Renal cortex interstitium (tissue), 11 donors: Measurements from ENCODE around the gene DIDO1. TPM values are rescaled to one million over a fixed set of nuclear protein-coding genes. Genes with fewer than 3 reads are reported as not detected.
"Not testable (repeated sequence)": the region's sequence is repeated elsewhere in the genome, so short reads cannot be mapped to it uniquely, and the experiment has no call there.

ENCODE experiments used
- DNase-seq, 11 donors: peaks; one replicate each; pipeline ENCODE4 v3.0.0-alpha.2; 2013; ENCODE audit warnings: low read depth in 9 of 11, low spot score in 4 of 11; ENCODE audit errors: extremely low read depth in 1 of 11
- polyA plus RNA-seq, 3 donors: library from polyadenylated mRNA; unstranded; fragments of 120-200 nt; gene quantifications; one replicate each; pipeline ENCODE4 v1.2.1, GENCODE V29; 2013; ENCODE audit not compliant: insufficient read length in 3 of 3

The DIDO1 gene
- polyA plus RNA-seq, 3 donors, result 61.4 to 74.1 (median 64.5) TPM

GRCh38 chr20:62966212-62967148 is 40.2 kb upstream of the DIDO1 start:
- DNase-seq, result no peak

DNA sequence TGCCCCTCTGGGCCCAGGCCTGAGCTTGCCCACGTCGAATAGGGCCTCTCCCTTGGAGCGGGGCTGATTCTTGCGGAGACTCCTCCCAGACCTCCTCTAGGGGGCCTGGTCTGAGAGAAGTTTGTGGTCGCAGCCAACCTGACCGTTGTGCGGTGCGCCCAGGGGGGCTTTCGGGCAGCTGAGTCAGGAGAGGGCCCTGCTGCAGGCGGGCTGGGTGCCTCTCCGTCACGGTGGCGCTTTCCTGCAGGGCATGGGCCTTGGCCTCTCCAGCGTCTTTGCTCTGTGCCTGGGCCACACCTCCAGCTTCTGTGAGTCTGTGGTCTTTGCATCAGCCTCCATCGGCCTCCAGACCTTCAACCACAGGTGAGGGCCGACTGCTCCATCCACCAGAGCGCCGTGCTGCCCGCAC is 39.1 kb upstream of the DIDO1 start:
- no peak for DNase-seq

DNA sequence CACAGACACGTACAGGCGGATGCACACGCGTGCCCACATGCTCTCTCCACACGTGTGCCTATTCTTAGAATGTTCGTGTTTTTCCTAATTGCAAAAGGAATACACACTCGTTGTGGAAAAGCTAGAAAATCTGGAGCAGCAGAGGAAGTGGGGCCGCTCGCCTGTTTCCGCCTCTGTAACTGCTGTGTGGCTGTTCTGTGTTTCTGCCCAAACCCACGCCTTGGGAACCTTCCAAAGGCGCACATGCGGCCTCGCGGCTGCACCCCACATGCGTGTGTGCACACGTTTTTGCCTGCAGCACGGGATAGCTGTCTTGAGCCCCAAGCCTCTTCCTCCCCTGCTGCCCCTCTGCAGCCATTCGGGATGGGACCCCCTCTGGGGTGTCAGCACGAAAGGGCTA is 38.4 kb upstream of the DIDO1 start:
- no peak for DNase-seq

- DNase-seq, result no peak
Measured at GRCh38 chr20:62963614-62964397, 37.5 kb upstream of the DIDO1 start.

GRCh38 chr20:62962891-62963613 is 36.7 kb upstream of the DIDO1 start:
- DNase-seq, result no peak

DNA sequence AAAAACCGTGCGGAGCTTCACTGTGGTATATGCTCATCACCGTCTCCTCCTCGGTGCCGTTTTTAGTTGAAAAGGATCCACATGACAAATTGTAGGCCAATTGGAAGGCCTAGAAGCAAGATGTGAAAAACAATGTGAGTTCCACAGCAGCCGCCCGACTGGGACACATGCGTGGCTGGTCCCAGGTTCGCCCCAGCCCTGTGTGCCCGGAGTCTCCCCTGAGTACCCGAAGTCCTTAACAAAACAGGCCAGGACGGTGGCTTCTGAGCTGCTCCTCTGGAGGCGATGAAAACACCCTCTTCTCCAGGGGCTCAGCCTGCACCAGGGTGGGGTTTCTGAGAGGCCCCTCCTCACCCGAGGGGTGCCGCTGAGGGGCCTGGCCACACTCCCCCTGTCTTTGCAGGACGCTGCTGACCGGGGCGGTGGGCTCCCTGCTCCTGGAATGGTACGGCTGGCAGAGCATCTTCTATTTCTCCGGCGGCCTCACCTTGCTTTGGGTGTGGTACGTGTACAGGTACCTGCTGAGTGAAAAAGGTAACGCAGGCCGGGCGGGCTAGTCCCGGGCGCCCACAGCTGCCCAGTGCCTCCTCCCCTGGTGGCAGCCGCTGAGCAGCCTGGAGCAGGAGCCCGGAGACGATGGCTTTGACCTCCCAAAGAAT is 36.0 kb upstream of the DIDO1 start:
- DNase-seq, result no peak

GRCh38 chr20:62961799-62962198 is 35.5 kb upstream of the DIDO1 start:
- DNase-seq, result no peak

GRCh38 chr20:62961310-62961783 is 35.0 kb upstream of the DIDO1 start:
- no peak for DNase-seq

DNA sequence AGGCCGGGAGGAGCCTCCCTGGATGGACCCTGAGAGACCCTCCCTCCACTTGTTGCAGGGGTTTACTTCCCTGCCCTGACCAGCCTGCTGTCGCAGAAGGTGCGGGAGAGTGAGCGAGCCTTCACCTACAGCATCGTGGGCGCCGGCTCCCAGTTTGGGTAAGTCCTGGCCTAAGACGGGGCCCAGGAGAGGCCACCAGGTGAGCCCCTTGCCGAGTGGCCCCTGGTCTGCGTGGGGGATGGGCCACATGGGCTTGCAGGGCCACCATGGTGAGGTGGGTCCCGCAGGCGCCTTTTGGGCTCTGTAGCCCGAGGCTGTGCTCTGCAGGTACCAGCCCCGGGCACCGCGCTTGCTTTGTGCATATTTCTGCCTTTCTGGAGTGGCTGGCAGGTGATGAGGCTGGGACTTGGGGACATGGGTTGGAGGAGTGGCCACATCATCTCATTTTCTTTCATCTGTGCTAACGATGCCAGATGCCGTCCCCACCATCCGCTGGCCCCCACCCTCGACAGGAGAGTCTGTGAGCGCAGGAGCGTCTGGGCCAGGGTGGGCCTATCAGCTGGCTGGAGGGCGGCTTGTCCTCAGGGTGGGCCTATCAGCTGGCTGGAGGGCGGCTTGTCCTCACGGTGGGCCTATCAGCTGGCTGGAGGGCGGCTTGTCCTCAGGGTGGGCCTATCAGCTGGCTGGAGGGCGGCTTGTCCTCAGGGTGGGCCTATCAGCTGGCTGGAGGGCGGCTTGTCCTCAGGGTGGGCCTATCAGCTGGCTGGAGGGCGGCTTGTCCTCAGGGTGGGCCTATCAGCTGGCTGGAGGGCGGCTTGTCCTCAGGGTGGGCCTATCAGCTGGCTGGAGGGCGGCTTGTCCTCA is 34.4 kb upstream of the DIDO1 start:
- not testable (repeated sequence) for DNase-seq

- no peak for DNase-seq
Measured at GRCh38 chr20:62959998-62960436, 33.7 kb upstream of the DIDO1 start.

DNA sequence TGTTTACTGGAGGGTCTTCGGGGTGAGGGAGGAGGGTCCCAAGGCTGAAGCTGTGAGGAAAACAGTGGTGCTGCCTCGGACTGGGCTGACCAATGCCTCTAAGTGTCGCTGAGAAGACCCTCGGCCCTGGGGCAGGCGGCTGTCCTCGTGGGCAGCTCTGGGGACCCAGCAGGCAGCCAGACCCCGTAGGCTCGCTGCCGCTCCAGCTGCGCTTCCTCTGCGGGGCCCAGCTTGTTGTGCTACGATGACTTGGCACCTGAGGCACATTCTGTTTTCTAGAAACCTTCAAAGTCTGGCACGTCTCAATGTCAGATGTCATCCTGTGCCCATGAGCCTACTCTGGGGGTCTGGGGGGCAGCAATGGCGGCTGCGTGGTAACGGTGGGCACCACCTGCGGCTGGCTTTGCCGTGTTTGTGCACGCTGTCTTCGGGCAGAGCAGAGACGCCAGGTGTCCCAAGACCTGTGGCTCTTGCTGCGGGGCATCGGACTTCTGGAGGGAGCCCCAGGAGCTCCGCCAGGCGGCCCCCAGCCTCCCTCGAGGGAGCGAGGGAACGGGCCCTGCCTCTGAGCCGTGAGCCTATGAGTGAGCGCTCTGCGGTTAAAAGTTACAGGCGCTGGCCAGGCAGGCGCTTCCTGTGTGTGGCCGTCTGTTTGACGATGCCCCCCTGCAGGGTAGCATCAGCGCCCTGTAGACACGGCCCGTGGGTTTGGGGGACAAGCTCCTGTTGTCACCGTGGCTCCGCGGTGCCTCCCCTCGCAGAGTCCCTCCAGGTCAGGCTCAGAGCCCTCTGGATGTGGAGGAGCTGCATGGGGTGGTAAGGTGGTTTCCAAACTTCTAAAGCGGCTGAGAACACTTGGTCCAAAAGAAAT is 33.0 kb upstream of the DIDO1 start:
- DNase-seq, result no peak

GRCh38 chr20:62958388-62959100 is 32.2 kb upstream of the DIDO1 start:
- DNase-seq, result no peak

DNA sequence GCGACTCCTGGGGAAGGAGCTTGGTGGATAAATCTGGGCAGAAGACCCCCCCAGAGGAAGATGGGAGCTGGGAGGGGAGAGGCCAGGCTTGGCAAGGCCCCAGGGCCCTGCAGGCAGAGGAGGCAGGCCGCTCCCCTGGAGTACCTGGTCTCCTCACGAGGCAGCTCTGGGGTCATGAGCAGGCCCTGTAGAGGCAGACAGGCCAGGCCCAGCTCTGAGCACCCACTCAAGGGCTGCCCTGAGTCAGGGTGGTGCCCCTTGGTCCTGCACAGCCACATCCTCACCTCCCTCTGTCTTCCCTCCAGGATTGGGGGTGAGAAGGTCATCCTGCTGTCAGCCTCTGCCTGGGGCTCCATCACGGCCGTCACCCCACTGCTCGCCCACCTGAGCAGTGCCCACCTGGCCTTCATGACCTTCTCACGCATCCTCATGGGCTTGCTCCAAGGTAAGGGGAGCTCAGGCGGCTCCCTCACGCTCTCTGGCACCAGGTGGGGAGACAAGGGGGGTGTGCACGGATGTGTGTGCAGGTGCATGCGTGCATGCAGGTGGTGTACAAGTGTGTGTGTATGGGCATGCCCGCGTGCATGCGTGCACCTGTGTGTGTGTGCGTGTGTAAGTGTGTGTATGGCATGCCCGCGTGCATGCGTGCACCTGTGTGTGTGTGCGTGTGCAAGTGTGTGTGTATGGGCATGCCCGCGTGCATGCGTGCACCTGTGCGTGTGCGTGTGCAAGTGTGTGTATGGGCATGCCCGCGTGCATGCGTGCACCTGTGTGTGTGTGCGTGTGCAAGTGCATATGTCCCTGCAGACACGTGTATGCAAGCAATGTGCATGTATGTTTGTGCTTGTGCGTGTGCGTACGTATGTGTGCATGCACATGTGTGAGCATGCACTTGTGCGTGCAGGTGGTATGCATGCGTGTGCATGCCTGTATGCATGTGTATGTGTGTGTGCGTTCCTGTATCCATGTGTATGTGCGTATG is 31.1 kb upstream of the DIDO1 start:
- no peak for DNase-seq

DNA sequence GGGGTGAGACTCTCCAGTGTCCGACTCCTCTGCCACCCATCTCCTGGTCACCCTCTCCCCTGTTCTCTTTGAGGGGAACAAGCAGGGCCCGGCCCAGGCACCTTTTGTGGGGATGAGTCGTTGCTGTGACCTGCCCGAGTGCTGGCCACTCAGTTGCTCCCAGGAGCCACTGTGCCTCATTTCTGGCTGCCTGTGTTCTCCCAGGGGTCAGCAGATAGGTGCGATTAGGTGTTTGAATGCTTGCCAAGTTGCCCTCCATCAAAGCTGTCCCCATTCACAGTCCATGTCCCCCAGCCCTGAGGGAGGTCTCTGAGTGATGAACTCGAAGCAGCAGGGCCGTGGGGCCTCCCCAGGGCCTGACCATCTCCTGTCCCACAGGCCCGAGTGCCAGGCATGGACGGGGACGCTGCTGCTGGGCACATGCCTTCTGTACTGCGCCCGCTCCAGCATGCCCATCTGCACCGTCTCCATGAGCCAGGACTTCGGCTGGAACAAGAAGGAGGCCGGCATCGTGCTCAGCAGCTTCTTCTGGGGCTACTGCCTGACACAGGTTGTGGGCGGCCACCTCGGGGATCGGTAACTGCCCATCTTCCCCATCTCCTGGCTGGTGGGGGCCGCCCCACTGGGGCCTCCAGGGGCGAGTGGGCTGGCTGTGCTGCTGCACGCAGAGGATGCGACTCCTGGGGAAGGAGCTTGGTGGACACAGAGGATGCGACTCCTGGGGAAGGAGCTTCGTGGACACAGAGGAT is 30.3 kb upstream of the DIDO1 start:
- no peak for DNase-seq
